NCI-H2107 (cell line): ENCODE measurements around the gene WDFY1.

ENCODE experiments used
- DNase-seq: peaks from one replicate; lab custom pipeline; 2025; lab: John Stamatoyannopoulos, UW

The WDFY1 gene

DNA sequence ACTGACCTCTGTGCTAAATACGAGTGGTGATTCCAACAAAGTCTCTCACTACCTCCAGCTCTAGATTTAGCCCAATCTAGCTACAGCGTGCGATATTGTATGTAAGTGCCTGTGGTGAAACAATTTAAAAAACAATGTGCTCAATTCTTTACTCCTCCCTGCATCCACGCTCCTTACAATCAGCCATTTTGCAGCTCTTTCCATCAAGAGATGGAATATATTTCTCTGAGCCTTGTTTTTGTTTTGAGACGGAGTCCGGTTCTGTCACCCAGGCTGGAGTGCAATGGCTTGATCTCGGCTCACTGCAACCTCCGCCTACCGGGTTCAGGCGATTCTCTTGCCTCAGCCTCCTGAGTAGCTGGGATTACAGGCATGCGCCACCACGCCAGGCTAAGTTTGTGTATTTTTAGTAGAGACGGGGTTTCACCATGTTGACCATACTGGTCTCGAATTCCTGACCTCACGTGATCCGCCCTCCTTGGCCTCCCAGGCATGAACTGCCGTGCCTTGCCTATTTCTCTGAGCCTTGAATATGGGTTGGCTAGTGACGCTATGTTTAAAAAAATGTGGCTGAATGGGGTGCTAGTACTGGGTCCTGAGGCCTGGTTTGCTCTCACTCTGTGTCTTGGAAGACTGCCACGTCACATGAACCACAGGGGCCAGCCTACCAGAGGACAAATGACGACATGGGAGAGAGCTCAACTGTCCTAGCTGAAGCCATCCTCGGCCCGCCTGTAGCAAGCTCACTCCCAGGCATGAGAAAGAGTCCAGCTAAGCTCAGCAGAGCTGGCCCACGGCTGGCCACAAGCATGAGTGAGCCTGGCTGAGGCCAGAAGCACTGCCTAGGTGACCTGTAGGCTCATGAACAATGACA lies 14.8 kb downstream of the WDFY1 start:
- no peak for DNase-seq

DNA sequence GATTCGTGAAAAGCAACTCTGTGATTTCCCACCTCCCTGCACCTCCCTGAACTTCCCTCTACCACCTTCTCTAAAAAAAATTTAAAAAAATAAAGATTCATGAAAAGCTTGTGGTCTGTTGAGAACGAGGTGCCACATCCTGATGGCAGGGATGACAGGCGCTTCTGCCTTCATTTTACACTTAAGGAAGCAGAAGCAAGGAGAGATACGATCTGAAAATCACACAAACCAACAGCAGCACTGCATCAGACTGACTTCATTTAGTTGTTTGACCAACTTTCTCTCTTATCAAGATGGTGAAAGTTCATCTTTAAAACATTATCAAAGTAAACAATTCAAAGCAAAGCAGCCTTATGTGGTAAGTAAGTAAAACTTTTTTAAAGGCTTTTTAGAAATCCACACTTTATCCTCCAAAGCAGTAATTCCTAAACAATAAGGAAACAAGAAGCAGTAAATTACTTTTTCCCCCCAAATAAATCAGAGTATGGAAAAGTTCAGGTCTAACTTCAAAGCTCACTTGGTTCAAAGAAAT lies 15.5 kb downstream of the WDFY1 start:
- DNase-seq: no peak

- DNase-seq: no peak
Measured at GRCh38 chr2:223928113-223929006, 16.8 kb downstream of the WDFY1 start.

- no peak for DNase-seq
Measured at GRCh38 chr2:223925106-223925505, 20.0 kb downstream of the WDFY1 start.

DNA sequence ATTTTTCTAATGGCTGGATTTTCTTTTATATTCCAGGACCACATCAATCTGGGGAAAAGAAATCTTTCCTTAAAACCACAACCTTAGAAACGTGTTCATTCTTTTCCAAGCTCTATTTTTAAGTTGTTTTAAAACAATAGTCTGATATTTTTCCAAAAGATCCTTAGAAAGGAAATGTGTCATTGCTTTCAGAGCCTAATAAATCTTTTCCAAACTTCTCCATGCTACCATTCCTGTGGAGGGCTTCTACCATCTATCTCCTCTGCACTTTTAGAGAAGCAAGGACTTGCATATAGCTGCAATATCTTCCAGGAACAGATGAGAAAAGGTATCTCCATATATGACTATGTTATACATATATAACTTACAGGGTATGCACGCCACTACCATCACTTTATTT lies 21.2 kb downstream of the WDFY1 start:
- DNase-seq: no peak

DNA sequence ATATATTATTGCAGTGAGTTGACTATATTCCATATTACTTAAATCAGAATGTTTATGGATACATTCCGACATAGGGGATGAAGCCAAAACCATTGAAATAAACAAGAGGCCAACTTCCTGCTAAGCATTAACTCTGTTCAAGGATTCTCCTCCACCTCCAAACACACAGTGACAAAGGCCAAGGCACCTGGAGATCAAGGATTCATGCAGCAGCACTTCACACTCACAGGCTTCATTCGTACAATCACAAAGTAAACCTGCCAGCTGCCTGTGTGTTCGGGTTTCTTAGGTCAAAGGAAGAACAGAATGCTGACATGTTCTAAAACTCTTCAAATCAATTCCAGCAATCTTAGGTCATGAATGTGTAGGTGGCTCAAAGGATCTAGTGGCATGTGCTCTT lies 22.8 kb downstream of the WDFY1 start:
- no peak for DNase-seq

DNA sequence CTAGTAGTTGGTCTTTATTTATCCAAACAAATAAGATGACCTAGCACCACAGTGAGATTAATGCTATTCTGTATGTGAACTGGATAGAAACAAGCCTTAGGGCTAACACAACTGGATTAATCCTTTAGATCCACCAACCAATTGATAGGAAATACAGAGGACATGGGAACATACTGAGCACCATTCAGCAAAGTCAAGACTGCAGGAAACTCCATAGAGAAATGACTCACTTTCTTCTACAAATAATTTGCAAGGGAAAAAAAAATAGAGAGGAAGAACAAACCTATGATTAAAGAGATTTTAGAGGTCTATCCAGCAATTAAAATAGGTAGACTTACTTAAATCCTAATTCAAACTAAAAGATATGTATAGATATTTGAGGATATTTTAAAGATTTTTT lies 23.9 kb downstream of the WDFY1 start:
- no peak for DNase-seq

- DNase-seq: no peak
Measured at GRCh38 chr2:223920109-223920508, 25.0 kb downstream of the WDFY1 start.

- no peak for DNase-seq
Measured at GRCh38 chr2:223918671-223919134, 26.4 kb downstream of the WDFY1 start.

DNA sequence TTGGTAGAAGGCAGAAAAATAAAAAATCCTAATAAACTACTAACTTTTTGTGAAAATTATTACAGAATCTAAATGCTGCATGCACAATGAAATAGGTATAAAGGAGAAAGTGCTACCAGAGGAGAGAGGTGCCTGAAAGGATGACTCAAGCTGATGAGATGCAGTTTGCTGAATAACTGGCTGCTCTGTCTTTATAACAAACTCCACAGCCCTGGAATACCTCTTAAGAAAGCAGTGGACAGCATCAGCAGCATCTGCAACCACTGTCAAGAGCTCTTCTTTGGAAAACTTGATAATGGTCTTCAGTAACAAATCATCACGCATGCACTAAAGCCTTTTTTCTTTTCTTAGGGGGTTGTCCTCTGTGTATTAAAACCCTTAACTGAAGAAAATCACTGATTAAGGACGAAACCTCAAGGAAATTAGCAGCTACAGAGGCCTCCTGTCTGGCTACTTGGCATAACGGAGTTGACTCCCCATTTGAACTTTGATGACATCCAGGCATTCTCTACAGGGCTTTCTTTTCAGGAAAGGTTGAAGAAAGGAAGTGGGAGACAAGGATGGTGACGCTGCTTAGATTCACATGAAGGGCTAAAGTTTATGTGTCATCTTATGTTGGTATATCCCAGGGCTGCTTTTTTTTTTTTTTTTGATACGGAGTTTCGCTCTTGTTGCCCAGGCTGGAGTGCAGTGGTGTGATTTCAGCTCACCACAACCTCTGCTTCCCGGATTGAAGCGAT lies 28.8 kb downstream of the WDFY1 start:
- DNase-seq: no peak

DNA sequence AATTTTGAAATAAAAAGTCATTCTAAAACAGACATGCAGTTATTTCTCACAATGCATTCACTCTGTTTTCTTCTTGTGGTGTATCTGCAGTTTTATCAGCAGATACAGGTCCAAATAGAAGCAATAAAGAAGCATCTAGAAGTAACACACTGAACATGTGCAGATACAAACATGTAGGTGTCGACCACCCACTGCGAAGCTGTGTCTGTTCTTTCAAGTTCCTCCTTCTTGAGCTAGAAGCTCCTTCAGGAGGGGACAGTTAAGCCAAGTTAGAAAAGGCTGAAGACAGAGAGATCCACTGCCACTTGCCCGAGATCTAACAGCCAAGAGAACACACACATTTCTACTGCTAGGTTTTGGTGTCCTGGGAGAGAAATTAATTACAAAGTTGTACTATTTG lies 30.1 kb downstream of the WDFY1 start:
- DNase-seq: no peak

DNA sequence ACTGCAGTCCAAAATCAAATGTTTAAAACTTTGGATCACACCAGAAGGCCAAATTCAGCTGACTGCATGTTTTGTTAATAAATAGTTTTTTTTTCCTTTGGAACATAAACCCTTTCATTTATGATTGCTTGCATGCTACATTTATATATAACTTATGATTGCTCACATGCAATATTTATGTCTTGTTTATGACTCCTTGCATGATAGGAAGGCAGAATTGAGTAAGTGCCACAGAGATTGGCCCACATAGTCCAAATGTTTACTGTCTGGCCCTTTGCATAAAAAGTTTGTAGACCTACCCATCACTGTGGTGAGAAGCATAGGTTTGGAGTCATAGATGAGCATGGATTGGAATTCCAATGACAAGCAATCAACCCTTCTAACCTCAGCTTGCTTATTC lies 30.8 kb downstream of the WDFY1 start:
- no peak for DNase-seq

GRCh38 chr2:223909001-223909741 lies 36.0 kb downstream of the WDFY1 start:
- DNase-seq: no peak

DNA sequence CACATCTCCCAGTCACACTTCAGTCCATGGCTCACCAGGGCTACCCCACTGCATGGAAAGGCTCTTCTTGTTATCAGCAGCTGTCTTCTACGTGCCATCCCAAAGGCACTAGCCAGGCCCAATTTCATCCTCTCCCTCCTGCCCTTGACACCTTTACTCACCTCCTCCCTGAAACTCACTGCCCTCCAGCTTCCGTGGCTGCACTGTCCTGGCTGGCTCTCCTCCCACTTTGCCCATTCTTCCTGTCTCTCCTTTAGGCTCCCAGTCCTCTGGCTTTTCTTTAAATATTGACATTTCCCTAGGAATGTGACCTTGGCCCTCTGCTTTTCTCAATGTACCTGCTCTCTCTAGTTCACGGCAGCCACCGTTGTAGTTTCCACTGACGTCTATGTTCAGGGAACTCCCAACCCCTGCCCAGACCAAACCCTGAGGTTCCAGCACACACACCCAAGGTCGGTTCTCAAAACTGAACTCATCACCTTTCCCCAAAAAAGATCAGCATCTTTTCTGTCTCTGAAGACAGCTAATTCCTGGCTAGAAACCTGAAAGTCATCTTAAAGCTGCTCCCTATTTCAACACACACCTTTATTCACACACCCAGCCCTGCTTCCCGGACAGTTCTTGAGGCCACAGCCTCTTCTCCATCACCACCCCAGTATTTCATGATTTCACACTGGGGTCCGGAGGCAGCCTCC lies 36.7 kb downstream of the WDFY1 start:
- DNase-seq: no peak

DNA sequence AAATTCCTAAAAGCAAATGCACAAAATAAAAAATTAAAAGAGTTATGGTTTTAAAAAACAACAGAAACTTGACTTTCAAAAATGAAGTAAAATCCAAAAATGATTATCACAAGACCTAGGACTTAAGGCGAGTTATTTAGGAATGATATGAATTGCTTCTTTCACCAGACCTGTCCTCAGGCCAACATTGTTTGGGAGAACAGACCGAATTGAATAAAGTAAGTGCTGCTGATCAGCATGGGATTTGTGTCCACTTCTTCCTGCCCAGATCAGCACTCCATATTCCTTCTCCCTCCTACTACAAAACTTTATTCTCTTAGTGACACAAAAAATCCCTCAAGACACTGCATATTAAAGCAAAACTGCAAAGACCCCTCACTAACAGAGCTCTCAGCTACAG lies 39.1 kb downstream of the WDFY1 start:
- DNase-seq: no peak

DNA sequence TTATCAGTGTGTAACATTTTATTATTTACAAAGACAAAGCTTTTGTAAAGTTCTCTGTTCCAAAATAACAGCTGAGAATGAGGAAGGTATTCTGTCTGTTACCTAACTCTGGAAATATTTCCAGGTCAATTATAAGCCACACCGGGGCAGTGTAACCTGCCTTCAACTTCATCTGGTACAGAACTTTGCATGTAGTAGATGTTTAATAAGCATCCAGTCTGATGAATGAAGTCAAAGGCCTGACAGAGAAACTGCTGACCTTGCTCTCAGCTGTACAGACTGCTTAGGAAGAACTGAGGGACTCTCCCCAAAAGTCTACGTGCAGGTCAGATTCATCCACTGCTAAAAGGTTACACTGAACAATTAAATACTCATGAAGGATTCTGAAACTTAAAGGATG lies 43.3 kb downstream of the WDFY1 start:
- DNase-seq: no peak

- DNase-seq: no peak
Measured at GRCh38 chr2:223901311-223901710, 43.8 kb downstream of the WDFY1 start.

DNA sequence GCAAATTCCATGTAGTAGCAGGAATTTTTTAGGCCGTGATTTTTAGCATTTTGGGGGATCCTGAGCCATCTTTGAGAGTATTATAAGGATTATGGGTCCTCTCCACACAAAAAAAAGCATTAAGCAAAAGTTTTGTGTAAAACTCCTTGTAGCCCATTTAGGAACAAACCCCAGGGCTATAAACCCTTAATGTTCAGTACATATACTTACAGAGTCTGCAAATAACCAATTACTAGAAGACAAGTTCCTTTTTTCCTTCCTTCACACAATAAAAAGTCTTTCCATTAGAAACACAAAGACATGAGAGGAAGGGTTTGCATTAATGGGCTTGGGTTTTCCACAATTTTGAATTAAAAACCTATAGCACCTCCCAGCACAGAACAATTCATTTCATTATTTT lies 44.6 kb downstream of the WDFY1 start:
- no peak for DNase-seq

DNA sequence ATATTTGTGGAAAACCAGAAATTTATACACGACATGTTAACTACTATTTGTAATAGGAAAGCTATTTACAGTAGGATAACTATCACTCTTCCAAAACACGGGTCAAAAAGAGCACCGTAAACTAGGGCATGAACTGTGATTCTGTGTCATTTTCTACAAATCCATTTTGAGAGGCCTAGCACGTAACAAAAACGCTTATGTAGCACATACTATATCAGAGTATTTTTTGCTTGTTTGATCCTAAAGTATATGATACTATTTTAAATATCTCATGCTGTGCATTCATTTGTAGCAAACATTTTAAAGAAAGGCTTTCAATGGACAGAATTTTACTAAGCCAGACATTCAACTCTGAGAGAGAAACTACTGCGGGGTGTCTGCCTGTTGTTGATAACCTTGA lies 45.1 kb downstream of the WDFY1 start:
- no peak for DNase-seq

DNA sequence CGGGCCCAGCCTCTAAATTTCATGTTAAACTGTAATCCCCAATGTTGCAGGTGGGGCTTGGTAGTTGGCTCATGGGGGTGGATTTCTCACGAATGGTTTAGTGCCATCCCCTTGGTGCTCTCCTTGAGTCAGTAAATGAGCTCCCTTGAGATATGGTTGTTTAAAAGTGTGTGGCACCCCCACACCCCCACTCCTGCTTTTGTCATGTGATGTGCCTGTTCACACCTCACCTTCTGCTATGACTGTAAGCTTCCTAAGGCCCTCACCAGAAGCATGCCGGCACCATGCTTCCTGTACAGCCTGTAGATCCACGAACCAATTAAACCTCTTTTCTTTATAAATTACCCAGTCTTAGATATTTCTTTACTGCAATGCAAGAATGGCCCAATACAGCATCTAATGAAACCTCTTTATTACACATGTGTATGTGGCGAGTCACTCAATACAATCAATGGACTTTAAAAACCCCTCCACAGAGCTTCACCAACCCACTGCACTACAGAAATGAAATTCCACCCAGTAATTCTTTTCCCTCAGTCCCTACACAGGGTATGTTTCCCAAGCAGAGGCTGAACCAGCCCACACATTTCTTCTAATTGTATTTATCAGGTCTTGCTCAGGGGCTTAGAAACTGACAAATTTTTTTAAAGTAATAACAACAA lies 47.3 kb downstream of the WDFY1 start:
- DNase-seq: no peak
